H7 (cell line): ENCODE results near the gene PLCB2. TPM values are rescaled to one million over a fixed set of nuclear protein-coding genes. Genes with fewer than 3 reads are reported as not detected.

Source experiments
- total RNA-seq: library from RNA; depleted of rRNA; stranded (reverse); fragments of >200 nt; shearing (Covaris generic); gene quantifications from 2 replicates; pipeline ENCODE4 v1.2.3, GENCODE V29; 2014; rRNA removed

Gene PLCB2
- total RNA-seq, 1 experiment from 2014 or later = 11.3 TPM

Other genes with a start within 250 kb of the PLCB2 start
- gene BMF, start 199.1 kb downstream of the PLCB2 start, total RNA-seq = 11.9 and 12.4 TPM in 2 replicates
- gene BUB1B, start 146.9 kb downstream of the PLCB2 start, total RNA-seq = 87.4 and 126 TPM in 2 replicates
- gene PAK6, start 68.9 kb downstream of the PLCB2 start, total RNA-seq = 4.9 and 8.4 TPM in 2 replicates
- 0.22 and 0.45 TPM in 2 replicates for gene ANKRD63, start 24.9 kb downstream of the PLCB2 start, total RNA-seq
- gene INAFM2, start 15.8 kb upstream of the PLCB2 start, total RNA-seq = 15.2 and 15.8 TPM in 2 replicates
- gene CCDC9B, start 33.0 kb upstream of the PLCB2 start, total RNA-seq = 0.03 and 0.18 TPM in 2 replicates
- gene PHGR1, start 43.1 kb upstream of the PLCB2 start, total RNA-seq = not detected in 2 replicates
- gene DISP2, start 50.3 kb upstream of the PLCB2 start, total RNA-seq = 0.04 and 0.52 TPM in 2 replicates
- 72.2 and 104 TPM in 2 replicates for gene KNSTRN, start 74.8 kb upstream of the PLCB2 start, total RNA-seq
- 28.6 and 31.4 TPM in 2 replicates for gene IVD, start 97.9 kb upstream of the PLCB2 start, total RNA-seq
- 45.7 and 47.4 TPM in 2 replicates for gene BAHD1, start 133.0 kb upstream of the PLCB2 start, total RNA-seq
- gene CHST14, start 163.0 kb upstream of the PLCB2 start, total RNA-seq = 11.7 and 15.2 TPM in 2 replicates